CD14-positive monocyte (primary cell): ENCODE measurements around the gene UBP1. TPM values are rescaled to one million over a fixed set of nuclear protein-coding genes. Genes with fewer than 3 reads are reported as not detected.

Experiments used
- DNase-seq, 3 donors: peaks; one replicate each; pipeline ENCODE4 v3.0.0-alpha.2; 2011 to 2022
- H2AFZ ChIP-seq: 2 replicates; pipeline ENCODE4 v1.6.0; 2012; ENCODE audit warnings: mild to moderate bottlenecking, low read depth, low read length, inconsistent platforms; ENCODE audit not compliant: insufficient read depth, poor library complexity, severe bottlenecking
- H3K27ac ChIP-seq, 2 donors: 1 replicate in 1 of 2; 2 replicates in 1 of 2; pipeline ENCODE4 v1.5.1; 2012 to 2013; ENCODE audit warnings: low read length in 2 of 2, control low read depth in 1 of 2, inconsistent platforms in 1 of 2, low read depth in 1 of 2, mild to moderate bottlenecking in 1 of 2
- H3K27me3 ChIP-seq, 2 donors: one replicate each; pipeline versions ENCODE4 v1.6.0 to v1.6.1; 2011 to 2013; ENCODE audit warnings: low read length in 2 of 2; ENCODE audit not compliant: control insufficient read depth in 2 of 2, insufficient read depth in 2 of 2
- H3K36me3 ChIP-seq, 2 donors: replicated peaks in 1 of 2; 1 replicate in 1 of 2; 2 replicates in 1 of 2; pipeline versions ENCODE4 v1.5.1 to v1.6.1; 2012 to 2013; ENCODE audit warnings: low read length in 2 of 2, control low read depth in 1 of 2, inconsistent platforms in 1 of 2, mild to moderate bottlenecking in 1 of 2; ENCODE audit not compliant: insufficient read depth in 2 of 2, control insufficient read depth in 1 of 2
- H3K4me1 ChIP-seq, 2 donors: 1 replicate in 1 of 2; 2 replicates in 1 of 2; pipeline versions ENCODE4 v1.5.1 to v1.6.1; 2012 to 2013; ENCODE audit warnings: low read length in 2 of 2, control low read depth in 1 of 2, inconsistent platforms in 1 of 2, mild to moderate bottlenecking in 1 of 2, moderate library complexity in 1 of 2; ENCODE audit not compliant: insufficient read depth in 2 of 2, control insufficient read depth in 1 of 2
- H3K4me2 ChIP-seq: replicated peaks from 2 replicates; pipeline ENCODE3; 2012; ENCODE audit warnings: low read length, moderate library complexity, mild to moderate bottlenecking; ENCODE audit not compliant: poor library complexity, severe bottlenecking; ENCODE audit errors: extremely low read depth
- H3K4me3 ChIP-seq, 3 experiments: fragments of 200-600 bp in 1 of 3; sonication (generic) in 1 of 3; replicated peaks in 1 of 3; 1 replicate in 2 of 3; 2 replicates in 1 of 3; pipeline ENCODE4 v1.5.1; 2011 to 2013; ENCODE audit warnings: low read length in 3 of 3, mild to moderate bottlenecking in 3 of 3, control low read depth in 2 of 3, low read depth in 2 of 3, inconsistent platforms in 1 of 3, moderate library complexity in 1 of 3
- H3K79me2 ChIP-seq: 2 replicates; pipeline ENCODE4 v1.6.0; 2012; ENCODE audit warnings: mild to moderate bottlenecking, control low read depth, inconsistent platforms, low read length, moderate library complexity; ENCODE audit not compliant: insufficient read depth
- H3K9ac ChIP-seq: 2 replicates; pipeline ENCODE4 v1.6.0; 2017; ENCODE audit warnings: low read length, mild to moderate bottlenecking; ENCODE audit not compliant: insufficient read depth, poor library complexity, severe bottlenecking
- H3K9me3 ChIP-seq, 2 donors: replicated peaks in 1 of 2; 1 replicate in 1 of 2; 2 replicates in 1 of 2; pipeline versions ENCODE4 v1.5.1 to v1.6.1; 2012 to 2013; ENCODE audit warnings: low read length in 2 of 2, control low read depth in 1 of 2; ENCODE audit not compliant: control insufficient read depth in 1 of 2, insufficient read depth in 1 of 2
- H4K20me1 ChIP-seq: 2 replicates; pipeline ENCODE4 v1.6.0; 2012; ENCODE audit warnings: mild to moderate bottlenecking, low read length, control low read depth, moderate library complexity; ENCODE audit not compliant: insufficient read depth
- H3K27ac Mint-ChIP-seq, 7 donors: one replicate each; pipeline ENCODE4 v1.8.0; 2020; ENCODE audit warnings: mild to moderate bottlenecking in 7 of 7, mixed read lengths in 7 of 7, moderate library complexity in 6 of 7, inconsistent platforms in 2 of 7
- H3K27me3 Mint-ChIP-seq, 3 donors: one replicate each; pipeline ENCODE4 v1.8.0; 2021 to 2022; ENCODE audit warnings: low read depth in 3 of 3, mild to moderate bottlenecking in 3 of 3, mixed read lengths in 3 of 3, moderate library complexity in 3 of 3, inconsistent platforms in 1 of 3
- H3K36me3 Mint-ChIP-seq, 2 donors: one replicate each; pipeline ENCODE4 v1.8.0; 2020; ENCODE audit warnings: mixed read lengths in 2 of 2, inconsistent platforms in 1 of 2, mild to moderate bottlenecking in 1 of 2
- H3K4me1 Mint-ChIP-seq: one replicate; pipeline ENCODE4 v1.8.0; 2020; ENCODE audit warnings: mild to moderate bottlenecking, mixed read lengths
- H3K4me3 Mint-ChIP-seq, 2 donors: one replicate each; pipeline ENCODE4 v1.8.0; 2020; ENCODE audit warnings: mild to moderate bottlenecking in 2 of 2, mixed read lengths in 2 of 2, moderate library complexity in 1 of 2
- H3K9me3 Mint-ChIP-seq, 7 donors: one replicate each; pipeline ENCODE4 v1.8.0; 2020 to 2022; ENCODE audit warnings: mixed read lengths in 7 of 7, mild to moderate bottlenecking in 6 of 7, moderate library complexity in 6 of 7, inconsistent platforms in 2 of 7
- CTCF ChIP-seq: fragments of 200-600 bp; IDR thresholded peaks from one replicate; pipeline ENCODE4 v1.8.0; 2022; ENCODE audit warnings: antibody characterized with exemption, mild to moderate bottlenecking
- WGBS: methylation state at CpG from one replicate; pipeline ENCODE4 v1.1.5; 2013; ENCODE audit warnings: missing lambda C conversion rate; ENCODE audit not compliant: insufficient coverage; 5-methylcytosine and 5-hydroxymethylcytosine counted together
- intact Hi-C, 2 donors: fragments of 100-400 bp; cut with micrococcal nuclease; formaldehyde crosslinking; loops; one replicate each; pipeline versions ENCODE4 v1.15.0 to v1.15.1; 2023
- polyA plus RNA-seq, 3 donors: library from polyadenylated mRNA; depleted of rRNA in 1 of 3; unstranded in 2 of 3; stranded (reverse) in 1 of 3; fragments of 300-500 nt in 2 of 3; fragments of >200 nt in 1 of 3; fragmentation: Illumina TruSeq in 2 of 3; gene quantifications; 1 replicate in 2 of 3; 2 replicates in 1 of 3; pipeline ENCODE4 v1.2.3, GENCODE V29; 2012 to 2021

Gene UBP1
- polyA plus RNA-seq, 3 donors, result 7.8 to 72.4 (median 8.8) TPM

- 100% methylated on average over 2 of the region's 6 CpGs for WGBS
- Histone ChIP-seq H3K4me1 (peaks cover 9 to 17% of the 10 kb centered on the region in 2 donors), H3K9ac (no peak overlapping the region), H3K9me3 (no peaks in the 10 kb centered on the region), H3K79me2 (peaks cover 40% of the 10 kb centered on the region), H3K27me3 (no peaks in the 10 kb centered on the region), H4K20me1 (peaks cover 24% of the 10 kb centered on the region), H3K27ac (peak overlapping the region in 1 of 2 donors; percentile 42), H3K4me3 (no peak overlapping the region), H3K4me2 (no peak overlapping the region), H2AFZ (no peak overlapping the region), H3K36me3 (peaks cover 70 to 97% of the 10 kb centered on the region in 2 donors)
- intact Hi-C loops, result loop anchor here in 1 of 2 donors (5.0 kb wide), 1 partner anchor 39 kb away; the partner anchor contains the start of gene UBP1
- H3K36me3 Mint-ChIP-seq, result peaks cover 65 to 95% of the 10 kb centered on the region in 2 donors
- H3K27ac Mint-ChIP-seq, result peak overlapping the region in 3 of 7 donors; percentile 10 to 59 (median 51)
- no peak for TF ChIP-seq CTCF
- peaks cover 0 to 1% (median 0%) of the 10 kb centered on the region in 7 donors for H3K9me3 Mint-ChIP-seq
- H3K27me3 Mint-ChIP-seq, result no peaks in the 10 kb centered on the region
- DNase-seq, result no peak
- H3K4me3 Mint-ChIP-seq, result no peak overlapping the region
- peaks cover 19% of the 10 kb centered on the region for H3K4me1 Mint-ChIP-seq
Measured at GRCh38 chr3:33403756-33404155, 36.4 kb downstream of the UBP1 start.

GRCh38 chr3:33402936-33403335 lies 37.3 kb downstream of the UBP1 start:
- H4K20me1 ChIP-seq, result peaks cover 24% of the 10 kb centered on the region
- H3K36me3 Mint-ChIP-seq, result peaks cover 65 to 95% of the 10 kb centered on the region in 2 donors
- H3K27ac ChIP-seq, result peak overlapping the region in 1 of 2 donors; percentile 66
- no peak overlapping the region for H3K9ac ChIP-seq
- H3K4me1 Mint-ChIP-seq, result peaks cover 19% of the 10 kb centered on the region
- DNase-seq, result no peak
- H3K27me3 ChIP-seq, result no peaks in the 10 kb centered on the region
- no peak overlapping the region for H3K4me3 ChIP-seq
- peaks cover 40% of the 10 kb centered on the region for H3K79me2 ChIP-seq
- peaks cover 70 to 97% of the 10 kb centered on the region in 2 donors for H3K36me3 ChIP-seq
- H3K4me3 Mint-ChIP-seq, result no peak overlapping the region
- no peak overlapping the region for H3K4me2 ChIP-seq
- intact Hi-C loops, result loop anchor here in 1 of 2 donors (5.0 kb wide), 1 partner anchor 39 kb away; the partner anchor contains the start of gene UBP1
- no peaks in the 10 kb centered on the region for H3K9me3 ChIP-seq
- peaks cover 9 to 17% of the 10 kb centered on the region in 2 donors for H3K4me1 ChIP-seq
- 100% methylated on average over 1 of the region's 3 CpGs for WGBS
- H2AFZ ChIP-seq, result no peak overlapping the region
- no peak for TF ChIP-seq CTCF
- H3K27me3 Mint-ChIP-seq, result no peaks in the 10 kb centered on the region
- peaks cover 0 to 1% (median 0%) of the 10 kb centered on the region in 7 donors for H3K9me3 Mint-ChIP-seq
- H3K27ac Mint-ChIP-seq, result peak overlapping the region in 5 of 7 donors; percentile 27 to 89 (median 64)
